HEK293 (cell line): ENCODE data around the gene TMEM143.
A peak's percentile ranks its signal among the peaks of the same experiment; 100 is the strongest.

Source experiments
- MEIS1 ChIP-seq: sonication (generic); formaldehyde crosslinking; IDR thresholded peaks from 2 replicates; pipeline ENCODE4 v1.8.1; 2022; ENCODE audit warnings: missing genetic modification reagents, mild to moderate bottlenecking, borderline replicate concordance
- MYNN ChIP-seq: fragments of 450-650 bp; formaldehyde crosslinking; IDR thresholded peaks from 2 replicates; pipeline ENCODE4 v1.5.1; 2016; ENCODE audit warnings: missing biosample characterization, missing genetic modification characterization, borderline replicate concordance
- REPIN1 ChIP-seq: fragments of 450-650 bp; formaldehyde crosslinking; IDR thresholded peaks from 2 replicates; pipeline ENCODE4 v1.5.1; 2017; ENCODE audit warnings: missing biosample characterization, missing genetic modification characterization, low read depth
- SP2 ChIP-seq: fragments of 450-650 bp; formaldehyde crosslinking; IDR thresholded peaks from 2 replicates; pipeline ENCODE4 v1.5.1; 2016; ENCODE audit warnings: missing biosample characterization, missing genetic modification characterization
- ZBTB1 ChIP-seq: fragments of 450-650 bp; formaldehyde crosslinking; IDR thresholded peaks from 2 replicates; pipeline ENCODE4 v1.5.1; 2016; ENCODE audit warnings: missing biosample characterization, missing genetic modification characterization
- ZBTB17 ChIP-seq: fragments of 450-650 bp; formaldehyde crosslinking; IDR thresholded peaks from 2 replicates; pipeline ENCODE4 v1.5.1; 2016; ENCODE audit warnings: missing biosample characterization, missing genetic modification characterization
- ZFHX2 ChIP-seq: fragments of 450-650 bp; formaldehyde crosslinking; conservative IDR thresholded peaks from 2 replicates; pipeline ENCODE4 v1.5.1; 2016; ENCODE audit warnings: missing biosample characterization, missing genetic modification characterization
- ZNF114 ChIP-seq: fragments of 450-650 bp; formaldehyde crosslinking; IDR thresholded peaks from 2 replicates; pipeline ENCODE4 v1.5.0; 2017; ENCODE audit warnings: missing biosample characterization, missing genetic modification characterization
- ZNF138 ChIP-seq: fragments of 450-650 bp; formaldehyde crosslinking; IDR thresholded peaks from 2 replicates; pipeline ENCODE4 v1.5.1; 2016; ENCODE audit warnings: missing biosample characterization, missing genetic modification characterization, borderline replicate concordance
- ZNF169 ChIP-seq: fragments of 450-650 bp; formaldehyde crosslinking; IDR thresholded peaks from 2 replicates; pipeline ENCODE4 v1.5.1; 2016; ENCODE audit warnings: missing biosample characterization, missing genetic modification characterization
- ZNF19 ChIP-seq: fragments of 450-650 bp; formaldehyde crosslinking; IDR thresholded peaks from 2 replicates; pipeline ENCODE4; 2016; ENCODE audit warnings: missing biosample characterization, missing genetic modification characterization, low read depth
- ZNF214 ChIP-seq: fragments of 450-650 bp; formaldehyde crosslinking; IDR thresholded peaks from 2 replicates; pipeline ENCODE4 v1.5.1; 2017; ENCODE audit warnings: missing biosample characterization, mild to moderate bottlenecking, missing genetic modification characterization, borderline replicate concordance
- ZNF23 ChIP-seq: fragments of 450-650 bp; formaldehyde crosslinking; IDR thresholded peaks from 2 replicates; pipeline ENCODE4 v1.5.1; 2016; ENCODE audit warnings: missing biosample characterization, missing genetic modification characterization, borderline replicate concordance
- ZNF292 ChIP-seq: fragments of 450-650 bp; formaldehyde crosslinking; IDR thresholded peaks from 2 replicates; pipeline ENCODE4 v1.5.1; 2016; ENCODE audit warnings: low read depth, missing biosample characterization, missing genetic modification characterization, borderline replicate concordance
- ZNF514 ChIP-seq: fragments of 450-650 bp; formaldehyde crosslinking; IDR thresholded peaks from 2 replicates; pipeline ENCODE4 v1.5.1; 2016; ENCODE audit warnings: missing biosample characterization, missing genetic modification characterization
- ZNF596 ChIP-seq: fragments of 450-650 bp; IDR thresholded peaks from 2 replicates; pipeline ENCODE4 v1.5.0; 2018; ENCODE audit warnings: missing biosample characterization, mild to moderate bottlenecking, missing genetic modification characterization, moderate library complexity
- ZNF629 ChIP-seq: fragments of 450-650 bp; formaldehyde crosslinking; IDR thresholded peaks from 2 replicates; pipeline ENCODE4 v1.5.1; 2017; ENCODE audit warnings: missing biosample characterization, missing genetic modification characterization
- ZNF639 ChIP-seq: fragments of 450-650 bp; formaldehyde crosslinking; IDR thresholded peaks from 2 replicates; pipeline ENCODE4 v1.5.1; 2016; ENCODE audit warnings: missing biosample characterization, missing genetic modification characterization
- ZNF654 ChIP-seq: fragments of 450-650 bp; formaldehyde crosslinking; IDR thresholded peaks from 2 replicates; pipeline ENCODE4 v1.5.1; 2016; ENCODE audit warnings: low read depth, missing biosample characterization, missing genetic modification characterization
- ZNF664 ChIP-seq: fragments of 450-650 bp; formaldehyde crosslinking; IDR thresholded peaks from 2 replicates; pipeline ENCODE4 v1.5.1; 2016; ENCODE audit warnings: missing biosample characterization, missing genetic modification characterization
- ZNF792 ChIP-seq: fragments of 450-650 bp; formaldehyde crosslinking; IDR thresholded peaks from 2 replicates; pipeline ENCODE4 v1.5.1; 2016; ENCODE audit warnings: missing biosample characterization, missing genetic modification characterization
- ZXDB ChIP-seq: fragments of 450-650 bp; formaldehyde crosslinking; IDR thresholded peaks from 2 replicates; pipeline ENCODE4 v1.5.1; 2016; ENCODE audit warnings: missing biosample characterization, missing genetic modification characterization
- TF ChIP-seq, protein P1 (sequence below): fragments of 450-650 bp; formaldehyde crosslinking; IDR thresholded peaks from 2 replicates; pipeline ENCODE4 v1.5.1; 2017; ENCODE audit warnings: missing biosample characterization, missing genetic modification characterization
- TF ChIP-seq, protein P2 (sequence below): fragments of 450-650 bp; formaldehyde crosslinking; IDR thresholded peaks from 2 replicates; pipeline ENCODE4 v1.5.1; 2016; ENCODE audit warnings: missing biosample characterization, missing genetic modification characterization
- TF ChIP-seq, protein P3 (sequence below): fragments of 450-650 bp; formaldehyde crosslinking; IDR thresholded peaks from 2 replicates; pipeline ENCODE4 v1.5.1; 2016; ENCODE audit warnings: missing biosample characterization, missing genetic modification characterization
- TF ChIP-seq, protein P4 (sequence below): fragments of 450-650 bp; formaldehyde crosslinking; optimal IDR thresholded peaks from 2 replicates; pipeline ENCODE3; 2016; ENCODE audit warnings: missing biosample characterization, mild to moderate bottlenecking, missing genetic modification characterization
- TF ChIP-seq, protein P5 (sequence below): fragments of 450-650 bp; formaldehyde crosslinking; IDR thresholded peaks from 2 replicates; pipeline ENCODE4 v1.5.1; 2016; ENCODE audit warnings: missing biosample characterization, missing genetic modification characterization
- TF ChIP-seq, protein P6 (sequence below): fragments of 450-650 bp; formaldehyde crosslinking; IDR thresholded peaks from 2 replicates; pipeline ENCODE4 v1.5.1; 2016; ENCODE audit warnings: missing biosample characterization, missing genetic modification characterization, low read depth

Gene TMEM143

DNA sequence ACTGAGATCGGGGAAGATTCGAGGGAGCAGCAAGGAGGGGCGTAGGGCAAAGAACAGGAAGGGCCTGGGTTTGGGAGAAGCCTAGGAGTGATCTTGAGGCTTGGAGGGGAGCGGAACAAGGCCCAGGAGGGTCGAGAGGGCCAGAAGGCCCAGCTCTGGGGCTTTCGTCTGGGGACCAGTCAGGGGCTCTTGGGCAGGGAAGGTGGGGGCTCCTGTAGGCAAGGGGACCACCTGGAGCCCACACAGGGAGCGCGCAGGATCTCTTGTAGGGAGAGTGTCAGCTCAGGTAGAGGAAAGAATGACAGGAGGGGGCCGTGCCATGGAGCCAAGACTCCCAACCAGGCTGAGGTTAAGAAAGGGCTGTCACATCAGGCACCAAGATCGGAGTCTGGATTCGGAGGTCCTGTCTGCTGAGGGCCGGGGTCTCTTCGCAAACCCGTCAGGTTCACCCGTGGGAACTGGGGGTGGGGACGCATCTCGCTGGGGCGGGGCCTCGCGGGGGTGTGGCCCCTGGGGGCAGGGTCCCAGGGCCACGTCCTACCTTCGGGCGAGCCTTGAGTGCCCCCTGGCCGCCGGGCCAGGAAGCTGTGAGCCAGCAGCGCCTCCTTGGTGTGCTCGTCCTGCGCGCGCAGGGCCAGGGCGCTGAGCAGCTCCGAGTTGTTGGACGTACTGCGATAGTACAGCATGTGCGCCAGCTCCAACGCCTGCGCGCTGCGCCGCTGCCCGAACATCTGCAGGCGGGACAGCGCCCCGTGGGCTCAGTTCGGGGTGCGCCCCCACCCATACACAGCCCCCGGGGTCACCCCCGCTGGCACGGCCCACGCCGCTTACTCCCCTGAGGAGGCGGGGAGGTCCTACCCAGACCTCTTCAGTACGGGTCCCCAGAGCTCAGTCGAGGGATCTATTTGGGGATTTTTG, 30.0 kb downstream of the TMEM143 start (continued):
- TF ChIP-seq, protein P1, sequence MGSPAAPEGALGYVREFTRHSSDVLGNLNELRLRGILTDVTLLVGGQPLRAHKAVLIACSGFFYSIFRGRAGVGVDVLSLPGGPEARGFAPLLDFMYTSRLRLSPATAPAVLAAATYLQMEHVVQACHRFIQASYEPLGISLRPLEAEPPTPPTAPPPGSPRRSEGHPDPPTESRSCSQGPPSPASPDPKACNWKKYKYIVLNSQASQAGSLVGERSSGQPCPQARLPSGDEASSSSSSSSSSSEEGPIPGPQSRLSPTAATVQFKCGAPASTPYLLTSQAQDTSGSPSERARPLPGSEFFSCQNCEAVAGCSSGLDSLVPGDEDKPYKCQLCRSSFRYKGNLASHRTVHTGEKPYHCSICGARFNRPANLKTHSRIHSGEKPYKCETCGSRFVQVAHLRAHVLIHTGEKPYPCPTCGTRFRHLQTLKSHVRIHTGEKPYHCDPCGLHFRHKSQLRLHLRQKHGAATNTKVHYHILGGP (tag by site-specific recombination): no peak
- TF ChIP-seq ZNF629 (tag by site-specific recombination): no peak; the same call in 1 of the 2 replicates
- TF ChIP-seq, protein P2, sequence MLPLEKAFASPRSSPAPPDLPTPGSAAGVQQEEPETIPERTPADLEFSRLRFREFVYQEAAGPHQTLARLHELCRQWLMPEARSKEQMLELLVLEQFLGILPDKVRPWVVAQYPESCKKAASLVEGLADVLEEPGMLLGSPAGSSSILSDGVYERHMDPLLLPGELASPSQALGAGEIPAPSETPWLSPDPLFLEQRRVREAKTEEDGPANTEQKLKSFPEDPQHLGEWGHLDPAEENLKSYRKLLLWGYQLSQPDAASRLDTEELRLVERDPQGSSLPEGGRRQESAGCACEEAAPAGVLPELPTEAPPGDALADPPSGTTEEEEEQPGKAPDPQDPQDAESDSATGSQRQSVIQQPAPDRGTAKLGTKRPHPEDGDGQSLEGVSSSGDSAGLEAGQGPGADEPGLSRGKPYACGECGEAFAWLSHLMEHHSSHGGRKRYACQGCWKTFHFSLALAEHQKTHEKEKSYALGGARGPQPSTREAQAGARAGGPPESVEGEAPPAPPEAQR (tag by site-specific recombination): no peak
- no peak for TF ChIP-seq ZNF114
- no peak for TF ChIP-seq ZNF19 (tag by site-specific recombination)
- no peak for TF ChIP-seq REPIN1
- peak; percentile 51 for TF ChIP-seq SP2 (tag by site-specific recombination)
- TF ChIP-seq ZNF792 (tag by site-specific recombination): no peak
- TF ChIP-seq ZNF214 (tag by site-specific recombination): no peak
- TF ChIP-seq ZXDB (tag by site-specific recombination): no peak; the same call in 1 of the 2 replicates
- TF ChIP-seq, protein P3, sequence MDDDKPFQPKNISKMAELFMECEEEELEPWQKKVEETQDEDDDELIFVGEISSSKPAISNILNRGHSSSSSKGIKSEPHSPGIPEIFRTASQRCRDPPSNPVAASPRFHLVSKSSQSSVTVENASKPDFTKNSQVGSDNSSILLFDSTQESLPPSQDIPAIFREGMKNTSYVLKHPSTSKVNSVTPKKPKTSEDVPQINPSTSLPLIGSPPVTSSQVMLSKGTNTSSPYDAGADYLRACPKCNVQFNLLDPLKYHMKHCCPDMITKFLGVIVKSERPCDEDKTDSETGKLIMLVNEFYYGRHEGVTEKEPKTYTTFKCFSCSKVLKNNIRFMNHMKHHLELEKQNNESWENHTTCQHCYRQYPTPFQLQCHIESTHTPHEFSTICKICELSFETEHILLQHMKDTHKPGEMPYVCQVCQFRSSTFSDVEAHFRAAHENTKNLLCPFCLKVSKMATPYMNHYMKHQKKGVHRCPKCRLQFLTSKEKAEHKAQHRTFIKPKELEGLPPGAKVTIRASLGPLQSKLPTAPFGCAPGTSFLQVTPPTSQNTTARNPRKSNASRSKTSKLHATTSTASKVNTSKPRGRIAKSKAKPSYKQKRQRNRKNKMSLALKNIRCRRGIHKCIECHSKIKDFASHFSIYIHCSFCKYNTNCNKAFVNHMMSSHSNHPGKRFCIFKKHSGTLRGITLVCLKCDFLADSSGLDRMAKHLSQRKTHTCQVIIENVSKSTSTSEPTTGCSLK (tag by site-specific recombination): no peak
- TF ChIP-seq ZNF654 (tag by site-specific recombination): no peak
- TF ChIP-seq, protein P4, sequence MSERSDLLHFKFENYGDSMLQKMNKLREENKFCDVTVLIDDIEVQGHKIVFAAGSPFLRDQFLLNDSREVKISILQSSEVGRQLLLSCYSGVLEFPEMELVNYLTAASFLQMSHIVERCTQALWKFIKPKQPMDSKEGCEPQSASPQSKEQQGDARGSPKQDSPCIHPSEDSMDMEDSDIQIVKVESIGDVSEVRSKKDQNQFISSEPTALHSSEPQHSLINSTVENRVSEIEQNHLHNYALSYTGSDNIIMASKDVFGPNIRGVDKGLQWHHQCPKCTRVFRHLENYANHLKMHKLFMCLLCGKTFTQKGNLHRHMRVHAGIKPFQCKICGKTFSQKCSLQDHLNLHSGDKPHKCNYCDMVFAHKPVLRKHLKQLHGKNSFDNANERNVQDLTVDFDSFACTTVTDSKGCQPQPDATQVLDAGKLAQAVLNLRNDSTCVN (tag by site-specific recombination): peak; percentile 70
- TF ChIP-seq, protein P5, sequence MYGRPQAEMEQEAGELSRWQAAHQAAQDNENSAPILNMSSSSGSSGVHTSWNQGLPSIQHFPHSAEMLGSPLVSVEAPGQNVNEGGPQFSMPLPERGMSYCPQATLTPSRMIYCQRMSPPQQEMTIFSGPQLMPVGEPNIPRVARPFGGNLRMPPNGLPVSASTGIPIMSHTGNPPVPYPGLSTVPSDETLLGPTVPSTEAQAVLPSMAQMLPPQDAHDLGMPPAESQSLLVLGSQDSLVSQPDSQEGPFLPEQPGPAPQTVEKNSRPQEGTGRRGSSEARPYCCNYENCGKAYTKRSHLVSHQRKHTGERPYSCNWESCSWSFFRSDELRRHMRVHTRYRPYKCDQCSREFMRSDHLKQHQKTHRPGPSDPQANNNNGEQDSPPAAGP (tag by site-specific recombination): no peak
- no peak for TF ChIP-seq ZNF23 (tag by site-specific recombination)
- no peak for TF ChIP-seq ZNF596 (tag by site-specific recombination)
- no peak for TF ChIP-seq ZNF169 (tag by site-specific recombination)
- no peak for TF ChIP-seq ZNF639 (tag by site-specific recombination)
- TF ChIP-seq ZNF292 (tag by site-specific recombination): no peak
- TF ChIP-seq ZNF664: no peak
- TF ChIP-seq, protein P6, sequence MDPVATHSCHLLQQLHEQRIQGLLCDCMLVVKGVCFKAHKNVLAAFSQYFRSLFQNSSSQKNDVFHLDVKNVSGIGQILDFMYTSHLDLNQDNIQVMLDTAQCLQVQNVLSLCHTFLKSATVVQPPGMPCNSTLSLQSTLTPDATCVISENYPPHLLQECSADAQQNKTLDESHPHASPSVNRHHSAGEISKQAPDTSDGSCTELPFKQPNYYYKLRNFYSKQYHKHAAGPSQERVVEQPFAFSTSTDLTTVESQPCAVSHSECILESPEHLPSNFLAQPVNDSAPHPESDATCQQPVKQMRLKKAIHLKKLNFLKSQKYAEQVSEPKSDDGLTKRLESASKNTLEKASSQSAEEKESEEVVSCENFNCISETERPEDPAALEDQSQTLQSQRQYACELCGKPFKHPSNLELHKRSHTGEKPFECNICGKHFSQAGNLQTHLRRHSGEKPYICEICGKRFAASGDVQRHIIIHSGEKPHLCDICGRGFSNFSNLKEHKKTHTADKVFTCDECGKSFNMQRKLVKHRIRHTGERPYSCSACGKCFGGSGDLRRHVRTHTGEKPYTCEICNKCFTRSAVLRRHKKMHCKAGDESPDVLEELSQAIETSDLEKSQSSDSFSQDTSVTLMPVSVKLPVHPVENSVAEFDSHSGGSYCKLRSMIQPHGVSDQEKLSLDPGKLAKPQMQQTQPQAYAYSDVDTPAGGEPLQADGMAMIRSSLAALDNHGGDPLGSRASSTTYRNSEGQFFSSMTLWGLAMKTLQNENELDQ (tag by site-specific recombination): no peak
- TF ChIP-seq ZBTB17: no peak; the same call in 1 of the 2 replicates
- TF ChIP-seq ZBTB1: no peak
- TF ChIP-seq MYNN (tag by site-specific recombination): no peak
- peak; percentile 98 for TF ChIP-seq ZFHX2 (tag by site-specific recombination)
- no peak for TF ChIP-seq ZNF514 (tag by site-specific recombination)
- TF ChIP-seq MEIS1 (CRISPR knock-in tag): no peak
- TF ChIP-seq ZNF138 (tag by site-specific recombination): no peak
